Epidermal melanocyte (primary cell): Measurements from ENCODE around the gene ZRANB2.

ENCODE experiments used
- DNase-seq: peaks from one replicate; pipeline ENCODE4 v3.0.0; 2011; ENCODE audit warnings: low spot score; ENCODE audit not compliant: insufficient read length

Gene ZRANB2

DNA sequence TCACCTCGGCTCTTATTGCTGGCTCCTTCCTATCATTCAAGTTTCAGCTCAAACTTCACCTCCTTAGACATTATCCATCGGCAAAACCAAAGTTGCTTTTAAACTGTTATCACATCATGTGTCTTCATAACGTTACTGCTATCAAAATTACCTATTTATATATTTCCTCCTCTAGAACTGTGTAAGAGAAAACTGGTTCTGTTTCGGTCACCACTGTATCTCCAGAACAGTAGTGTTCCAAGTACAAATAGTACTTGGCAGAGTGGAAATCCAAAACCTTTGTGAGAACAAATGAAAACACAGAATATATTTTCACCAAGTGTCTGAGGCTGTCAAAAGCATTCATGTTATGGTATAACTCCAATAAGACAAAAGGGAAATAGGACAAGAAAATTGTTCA lies 9.1 kb downstream of the ZRANB2 start:
- DNase-seq: no peak

DNA sequence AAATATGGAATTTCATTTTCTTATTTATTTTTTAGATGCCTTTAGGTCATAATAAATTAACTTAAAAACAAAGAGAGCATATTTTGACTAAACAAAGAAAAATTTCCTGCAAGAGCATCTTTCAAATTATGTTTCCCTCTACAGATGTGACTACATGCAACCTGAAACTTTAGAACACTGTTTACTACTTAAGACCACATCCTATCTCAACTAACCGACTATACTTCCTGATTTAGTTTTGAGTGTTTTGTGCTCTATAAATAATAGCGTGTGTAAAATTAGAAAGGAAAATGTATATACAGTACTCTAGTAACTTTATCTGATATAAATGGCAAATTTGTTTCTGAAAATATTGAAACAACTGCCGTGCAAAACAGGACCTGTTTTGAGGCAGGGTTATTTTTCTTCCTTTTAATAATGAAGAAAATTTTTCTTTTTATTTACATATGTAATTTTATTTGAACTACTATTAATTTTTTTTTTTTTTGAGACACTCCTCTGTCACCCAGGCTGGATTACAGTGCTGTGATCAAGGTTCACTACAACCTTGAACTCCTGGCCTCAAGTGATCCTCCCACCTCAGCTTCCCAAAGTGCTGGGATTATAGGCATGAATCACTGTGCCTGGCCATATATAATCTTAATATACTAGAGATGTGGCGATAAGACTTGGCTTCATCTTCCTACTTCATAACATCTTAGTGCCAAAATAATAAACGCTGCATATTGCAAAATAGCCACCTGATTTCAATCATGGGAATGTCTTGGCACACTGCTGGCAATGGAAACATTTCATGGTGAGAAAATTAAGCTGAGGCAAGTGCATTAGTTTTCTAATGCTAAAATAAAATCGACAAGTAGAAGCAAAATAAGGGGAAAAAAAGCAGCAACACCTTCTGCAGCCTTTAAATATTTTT lies 12.3 kb downstream of the ZRANB2 start:
- DNase-seq: no peak

DNA sequence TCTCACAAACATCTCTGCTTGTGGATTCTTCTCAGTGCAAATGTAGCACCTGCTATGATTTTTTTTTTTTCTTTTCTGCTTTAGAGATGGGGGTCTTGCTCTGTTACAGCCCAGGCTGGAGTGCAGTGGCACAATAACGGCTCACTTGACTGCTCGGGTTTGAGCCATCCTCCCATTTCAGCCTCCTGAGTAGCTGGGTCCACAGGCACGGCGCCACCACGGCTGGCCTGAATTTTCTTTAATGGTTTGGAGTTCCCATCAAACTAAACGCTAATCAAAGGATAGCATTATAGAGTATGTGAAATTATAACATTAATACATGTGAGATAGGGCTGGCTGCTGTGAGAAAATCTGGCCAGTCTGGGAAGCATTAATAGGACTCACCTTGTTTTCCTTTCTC lies 26.0 kb downstream of the ZRANB2 start:
- DNase-seq: no peak

DNA sequence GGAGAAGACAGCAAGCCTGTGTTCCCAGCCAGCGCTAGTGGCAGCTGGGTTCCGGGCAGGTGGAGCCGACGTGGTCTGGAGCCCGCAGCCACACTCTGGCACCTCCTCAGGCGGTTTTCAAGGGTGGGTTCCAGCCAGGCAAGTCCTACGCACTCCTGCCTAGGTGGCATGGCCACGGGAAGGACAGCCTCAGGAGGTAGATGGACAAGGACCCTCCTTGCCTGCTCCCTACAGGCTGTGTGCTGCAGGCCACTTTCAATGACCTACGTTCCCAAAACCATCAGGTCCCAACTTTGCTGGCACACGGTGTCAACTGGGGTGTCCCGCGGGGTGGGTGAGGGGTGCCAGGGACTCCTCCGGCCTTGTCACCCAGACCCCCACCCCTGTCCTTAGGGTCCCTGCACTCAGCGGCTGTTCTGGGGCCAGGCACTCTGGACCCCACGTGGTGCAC lies 26.5 kb downstream of the ZRANB2 start:
- no peak for DNase-seq

DNA sequence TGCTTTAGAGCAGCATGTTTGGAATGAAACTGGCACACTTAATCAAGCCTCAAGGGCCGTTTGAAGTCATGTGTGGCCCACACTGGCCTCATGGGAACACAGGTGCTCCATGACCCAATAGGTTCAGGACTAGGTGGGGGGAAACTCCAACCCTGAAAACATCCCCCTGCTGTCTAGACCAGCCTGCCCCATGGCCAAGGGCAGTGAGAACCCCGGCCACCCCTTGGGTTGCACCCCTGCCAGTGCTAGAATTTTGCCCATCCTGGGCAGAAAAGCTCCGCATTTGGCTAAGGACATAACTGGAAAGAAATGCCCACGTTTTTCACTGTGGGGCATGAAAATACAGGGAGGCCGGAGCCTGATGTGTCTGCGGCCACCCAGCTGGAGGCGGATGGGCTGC lies 27.1 kb downstream of the ZRANB2 start:
- DNase-seq: no peak

DNA sequence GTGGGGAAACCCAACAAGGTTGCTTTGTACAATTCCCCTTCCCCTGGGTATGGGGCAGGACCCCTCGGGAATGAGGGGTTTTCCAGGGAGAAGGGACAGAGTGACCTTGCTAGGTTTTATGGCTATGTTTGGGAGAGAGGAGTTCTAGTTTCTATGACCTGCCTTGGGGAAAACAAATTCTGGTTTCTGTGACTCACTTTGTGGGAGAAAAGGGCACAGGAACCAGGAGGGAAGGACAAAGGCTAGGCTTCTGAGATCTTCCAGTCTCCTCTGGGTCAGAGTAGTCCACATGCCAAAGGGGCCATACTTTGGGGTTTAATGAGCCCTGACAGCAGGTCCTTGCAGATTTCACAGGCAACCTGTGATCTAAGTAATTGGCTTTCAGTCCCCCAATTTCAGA lies 27.7 kb downstream of the ZRANB2 start:
- DNase-seq: no peak

DNA sequence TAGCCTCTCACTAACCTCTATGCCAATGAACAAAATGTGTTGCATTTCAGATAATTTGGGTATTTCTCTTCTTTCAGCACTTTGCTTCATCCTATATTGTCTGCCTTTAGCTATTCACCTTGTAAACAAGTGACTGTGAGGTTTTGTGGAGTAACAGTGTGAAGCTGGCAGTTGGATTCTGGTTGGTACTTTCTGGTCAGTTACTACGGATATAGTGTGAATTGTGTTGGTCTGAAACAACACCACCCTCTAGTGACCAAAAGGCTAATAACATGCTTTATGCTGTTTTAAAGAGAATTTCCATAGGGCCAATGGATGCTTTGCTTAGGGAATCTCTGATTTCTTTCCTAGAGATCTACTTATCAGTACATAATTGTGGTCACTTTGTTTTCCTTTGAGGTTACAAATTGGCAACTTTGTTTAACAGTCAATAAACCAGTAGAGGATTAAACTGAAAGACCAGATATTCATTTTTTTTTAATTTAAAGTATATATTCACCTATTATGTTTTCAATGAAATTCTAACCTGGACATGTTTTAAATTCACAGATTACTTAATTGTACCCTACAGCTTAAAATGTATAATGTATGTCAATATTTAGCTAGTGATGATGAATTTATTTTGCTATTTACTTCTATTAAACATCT lies 30.8 kb downstream of the ZRANB2 start:
- DNase-seq: peak; percentile 84

DNA sequence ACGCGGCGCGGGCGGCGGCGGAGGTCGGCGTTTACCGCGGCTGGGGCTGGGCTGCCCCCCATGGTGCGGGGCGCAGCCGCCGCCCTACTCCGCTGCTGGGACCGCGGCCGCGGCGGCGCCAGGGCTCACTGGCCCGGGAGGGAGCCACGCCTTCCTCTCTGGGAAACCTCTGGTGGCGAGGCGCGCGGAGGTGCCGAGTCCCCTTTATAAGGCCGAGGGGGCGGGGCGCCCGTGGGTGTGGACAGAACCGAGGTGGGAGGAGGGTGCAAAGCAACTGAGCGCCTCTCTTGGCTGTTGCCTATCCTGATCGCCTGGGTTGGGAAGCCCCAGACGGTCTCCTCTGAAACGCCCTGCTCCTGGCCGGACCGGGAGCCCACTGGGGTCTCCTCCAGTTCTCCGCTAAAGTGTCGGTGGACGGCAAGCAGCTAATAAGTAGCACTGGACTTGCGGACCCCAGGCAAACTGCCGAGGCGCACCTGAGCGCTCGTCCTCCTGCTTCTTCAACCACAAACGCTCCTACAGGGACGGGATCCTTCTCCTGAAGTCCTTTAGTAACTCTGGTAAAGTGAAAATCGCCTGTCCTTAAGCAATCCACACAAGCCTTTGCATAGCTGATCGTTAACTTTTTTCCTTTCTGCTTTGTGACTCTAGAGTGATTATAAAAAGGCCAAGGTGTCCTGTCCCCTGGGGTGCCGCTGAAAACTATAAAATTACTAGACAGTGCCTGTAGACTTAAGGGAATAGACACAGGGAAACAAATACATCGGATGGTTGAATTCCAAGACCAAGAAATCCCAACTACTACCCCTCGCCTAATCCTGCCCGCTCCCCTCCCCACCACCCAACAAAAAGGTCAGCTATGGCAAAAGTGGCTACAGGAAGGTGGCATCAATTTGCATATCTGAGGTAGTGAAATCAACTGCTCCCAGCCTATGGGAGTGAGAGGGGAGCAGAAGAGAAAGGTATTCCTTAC lies 32.9 kb downstream of the ZRANB2 start, which contains the start of gene PTGER3:
Gene PTGER3 (minus strand): TSS at position 182 of the 973 bp plus-strand sequence. CDS start 239 bp downstream, outside the sequence.
- no peak for DNase-seq

DNA sequence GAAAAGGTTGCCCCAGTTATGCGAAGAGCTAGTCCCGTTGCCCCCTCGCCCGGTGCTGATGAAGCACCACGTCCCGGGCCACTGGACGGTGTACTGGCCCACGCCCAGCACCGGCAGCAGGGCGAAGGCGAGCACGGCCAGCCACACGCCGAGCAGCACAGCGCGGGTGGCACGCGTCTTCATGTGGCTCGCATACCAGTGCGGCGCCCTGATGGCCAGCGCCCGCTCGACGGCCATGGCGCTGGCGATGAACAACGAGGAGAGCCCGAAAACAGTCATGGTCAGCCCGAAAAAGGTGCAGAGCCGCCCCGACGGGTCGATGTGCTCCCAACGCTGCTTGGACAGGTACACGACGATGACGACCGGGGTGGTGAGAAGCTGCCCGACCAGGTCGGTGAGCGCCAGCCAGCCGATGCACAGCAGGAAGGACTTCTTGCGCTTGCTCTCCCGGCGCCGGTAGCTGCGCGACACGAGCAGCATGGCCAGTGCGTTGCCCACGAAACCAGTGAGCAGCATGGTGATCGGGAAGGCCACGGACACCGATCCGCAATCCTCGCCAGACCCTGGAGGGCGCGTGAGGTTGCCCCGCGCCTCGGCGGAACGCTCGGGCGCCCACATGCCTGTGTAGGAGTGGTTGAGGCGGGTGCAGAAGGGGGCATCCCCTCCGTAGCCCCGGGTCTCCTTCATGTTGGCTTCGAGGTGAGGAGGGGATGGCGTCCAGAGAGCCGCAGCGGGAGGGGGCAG lies 33.8 kb downstream of the ZRANB2 start:
- no peak for DNase-seq

DNA sequence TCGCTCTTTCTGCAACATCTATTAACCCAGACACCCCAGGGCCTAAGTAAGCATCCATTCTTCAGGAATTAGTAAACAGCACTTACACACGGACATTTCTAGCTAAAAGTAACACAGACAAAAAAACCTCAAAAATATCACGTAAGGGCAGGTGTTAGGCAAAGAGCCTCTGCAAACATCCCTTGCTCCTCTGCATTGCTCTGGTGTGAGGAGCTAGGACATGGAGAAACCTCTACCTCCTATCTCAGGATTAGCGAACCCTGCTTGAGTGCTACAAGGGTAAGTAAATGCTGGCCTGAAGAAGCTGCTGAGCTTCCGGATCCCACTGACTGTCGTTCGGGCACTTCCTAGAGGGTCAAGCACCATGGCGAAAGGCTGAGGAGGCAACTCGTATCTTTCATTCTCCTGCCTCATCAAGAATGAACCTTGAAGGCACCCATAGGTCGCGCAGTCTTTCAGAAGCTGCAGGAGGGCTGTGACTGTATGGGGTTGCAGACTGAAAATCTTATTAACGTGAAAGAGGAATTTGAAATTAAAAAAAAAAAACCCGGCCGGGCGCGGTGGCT lies 35.3 kb downstream of the ZRANB2 start:
- no peak for DNase-seq

DNA sequence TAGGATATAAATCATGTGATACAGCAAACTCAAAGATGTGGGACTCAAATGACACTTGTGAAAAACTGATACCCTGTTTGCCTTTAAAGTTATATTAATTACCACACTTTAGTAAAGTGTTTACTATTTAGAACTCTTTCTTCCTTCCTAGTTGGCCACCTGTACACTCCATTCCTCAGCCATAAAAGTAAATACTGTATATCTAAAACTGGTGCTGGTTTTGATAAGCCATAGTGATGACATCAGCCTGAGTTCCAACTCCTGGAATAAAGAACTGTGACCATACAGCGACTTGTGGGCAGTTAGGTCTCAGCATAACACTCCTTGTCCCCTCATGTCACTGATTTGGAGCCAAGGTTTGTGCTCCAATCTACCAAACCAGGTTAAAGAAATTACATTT lies 36.0 kb downstream of the ZRANB2 start:
- DNase-seq: no peak

DNA sequence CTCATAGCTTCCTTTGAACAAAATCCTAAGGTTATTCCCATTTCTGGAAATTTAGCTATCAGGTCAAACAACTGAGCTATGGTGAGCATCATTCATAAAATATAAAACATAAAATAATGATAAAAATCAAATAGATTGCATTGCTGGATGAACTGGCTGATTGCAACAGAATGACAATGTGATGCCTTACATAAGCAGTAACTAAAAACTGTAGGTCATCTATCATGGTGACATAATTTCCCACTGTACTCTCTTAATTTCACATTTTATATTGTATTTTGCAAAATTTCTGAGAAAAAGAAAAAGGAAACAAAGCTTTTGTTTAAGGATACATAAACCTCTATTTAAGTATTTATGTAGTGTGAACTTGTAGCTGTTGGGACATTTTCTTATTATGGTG lies 37.8 kb downstream of the ZRANB2 start:
- no peak for DNase-seq

DNA sequence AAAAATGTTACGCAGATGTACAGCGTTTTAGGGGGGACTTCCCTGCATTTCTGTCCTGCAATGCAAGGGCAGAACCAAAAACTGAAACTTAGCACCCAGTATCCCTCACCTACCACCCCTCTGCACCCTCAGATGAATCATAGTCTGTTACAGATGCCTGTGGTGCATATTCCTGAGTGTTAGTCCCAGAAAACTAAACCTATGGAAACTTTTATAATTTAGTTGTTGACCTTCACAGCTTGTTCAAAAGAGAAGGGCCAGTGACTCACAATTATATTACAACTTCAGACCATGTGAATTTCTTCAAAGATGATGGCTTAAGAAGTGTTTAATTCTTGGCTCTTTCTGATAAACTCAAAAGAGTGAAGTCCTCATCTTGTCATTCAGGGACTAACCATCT lies 39.0 kb downstream of the ZRANB2 start:
- DNase-seq: no peak

DNA sequence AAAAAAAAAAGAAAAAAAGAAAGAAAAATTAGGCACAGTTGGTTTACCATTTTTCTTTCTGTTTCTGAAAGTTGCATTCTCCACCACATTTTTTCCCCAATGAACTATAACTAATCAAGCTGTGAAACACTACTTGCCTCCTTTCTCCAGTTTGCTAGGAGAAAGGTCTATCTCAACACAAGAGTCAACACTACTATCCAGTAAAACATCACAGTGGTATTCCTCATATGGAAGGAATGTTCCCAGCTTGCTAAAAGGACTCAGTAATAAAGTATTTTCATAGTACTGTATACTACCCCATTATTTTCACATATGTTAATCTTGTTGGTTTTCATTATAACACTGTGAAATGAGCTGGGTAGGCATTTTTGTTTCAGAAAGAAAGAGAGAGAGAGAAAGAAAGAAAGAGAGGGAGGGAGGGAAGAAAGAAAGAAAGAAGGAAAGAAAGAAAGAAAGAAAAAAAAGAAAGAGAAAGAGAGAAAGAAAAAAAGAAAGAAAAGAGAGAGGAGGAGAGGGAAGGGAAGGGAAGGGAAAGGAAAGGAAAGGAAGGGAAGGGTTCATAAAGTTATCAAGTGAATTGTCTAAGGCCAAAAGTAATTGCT lies 41.1 kb downstream of the ZRANB2 start:
- DNase-seq: no peak

DNA sequence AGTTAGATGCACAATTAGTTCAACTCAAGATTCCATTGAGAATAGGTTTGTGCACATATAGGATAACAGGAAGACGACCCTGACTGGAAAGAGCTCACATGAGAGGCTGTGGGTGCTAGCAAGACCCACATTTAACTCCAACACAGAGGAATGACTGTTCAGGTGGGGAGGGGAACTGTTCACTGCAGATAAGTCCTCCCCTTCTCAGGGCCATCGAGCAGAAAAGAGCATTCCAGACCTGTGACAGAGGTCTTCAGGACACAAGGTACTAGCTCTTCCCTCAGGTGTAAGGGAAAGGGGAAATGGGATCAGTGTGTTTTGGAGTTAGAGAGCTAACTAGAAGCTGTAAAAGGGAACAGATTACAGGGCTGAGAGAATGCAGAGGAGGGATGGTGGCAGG lies 41.9 kb downstream of the ZRANB2 start:
- DNase-seq: no peak

DNA sequence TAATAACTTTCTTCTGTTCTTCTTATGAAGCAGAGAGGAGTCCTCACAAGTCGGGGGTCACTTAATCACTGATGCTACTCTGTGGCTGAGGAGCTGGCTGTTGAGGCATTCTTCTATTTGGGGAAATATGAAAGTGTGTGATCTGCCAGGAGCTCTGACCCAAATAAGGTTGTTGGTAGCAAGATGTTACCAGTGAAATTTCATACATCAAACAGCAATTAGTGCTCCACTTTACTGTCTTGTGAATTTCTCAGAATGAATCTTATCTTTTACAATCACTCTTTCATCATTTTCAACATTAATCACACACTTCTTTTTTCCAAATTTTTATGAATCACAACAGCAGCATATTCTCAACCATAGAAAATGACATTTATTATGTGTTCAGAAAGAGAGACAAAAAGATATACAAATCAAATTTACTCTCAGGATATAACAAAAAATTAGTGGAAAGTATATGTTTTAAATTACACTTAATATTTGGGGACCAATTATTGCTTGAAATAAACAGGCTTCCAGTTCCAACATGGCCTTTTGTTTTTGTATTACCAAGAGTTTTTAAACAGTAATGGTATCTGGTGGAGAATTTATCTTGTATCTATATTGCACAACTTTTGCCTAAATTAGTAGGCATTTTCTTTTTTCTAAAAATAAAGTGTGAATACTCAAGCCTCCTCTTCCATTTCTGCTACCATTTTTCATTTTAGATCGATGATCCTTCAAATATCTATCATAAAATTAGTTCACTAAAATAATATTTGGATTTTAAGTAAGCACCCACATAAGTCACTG lies 42.8 kb downstream of the ZRANB2 start:
- DNase-seq: no peak

DNA sequence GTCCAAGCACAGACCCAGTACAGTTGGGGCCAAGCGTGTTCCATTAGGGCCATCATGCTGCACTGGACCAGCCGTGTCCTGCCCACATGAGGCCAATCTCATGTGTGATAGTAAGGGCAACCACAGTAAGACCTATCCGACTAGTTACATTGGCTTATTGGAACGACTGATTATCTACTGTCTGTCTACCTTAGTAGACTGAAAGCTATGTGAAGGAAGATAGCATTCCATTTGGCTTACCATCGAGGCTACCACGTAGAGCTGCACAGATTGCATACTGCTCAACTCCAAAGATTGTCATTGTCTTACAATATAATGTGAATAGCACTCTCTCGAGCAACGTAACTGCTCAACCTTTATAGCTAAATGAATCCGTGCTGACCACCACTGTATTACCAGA lies 43.8 kb downstream of the ZRANB2 start:
- DNase-seq: no peak

DNA sequence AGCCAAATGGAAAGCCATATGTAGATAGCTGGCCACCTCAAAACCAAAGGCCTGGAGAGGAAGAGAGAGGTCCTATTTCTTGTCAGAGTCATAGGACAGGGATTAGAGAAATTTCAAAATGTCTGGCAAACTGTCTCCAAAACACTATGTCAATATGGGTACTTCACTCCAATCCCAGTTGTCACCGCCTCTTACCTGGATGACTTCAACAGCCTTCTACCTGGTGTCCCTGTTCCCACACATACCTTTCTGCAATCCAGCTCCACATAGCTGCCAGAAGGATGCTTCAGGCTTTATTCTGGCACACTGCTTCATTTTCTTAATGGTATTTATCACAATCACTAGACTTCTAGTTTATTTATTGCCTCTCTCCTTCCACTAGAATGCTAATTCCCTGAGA lies 47.7 kb downstream of the ZRANB2 start:
- DNase-seq: no peak

DNA sequence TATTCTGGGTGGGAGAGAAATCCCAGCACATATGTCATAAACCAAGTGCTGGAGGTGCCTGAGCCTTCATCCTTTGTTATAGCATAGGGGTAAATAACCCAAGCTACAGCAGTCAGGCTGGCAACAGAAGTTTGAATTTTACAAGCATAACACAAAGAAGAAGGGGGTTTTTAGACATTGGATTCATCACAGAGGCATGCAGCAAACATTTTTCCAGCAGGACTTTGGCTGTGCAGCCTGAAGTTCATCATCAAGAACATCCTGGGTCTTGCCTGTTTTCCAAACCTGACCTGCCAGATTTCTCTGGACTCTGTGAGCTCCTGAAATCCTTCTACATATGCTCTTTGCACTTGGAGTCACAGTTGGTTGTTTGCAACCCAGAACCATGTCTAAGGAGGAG lies 49.4 kb downstream of the ZRANB2 start:
- no peak for DNase-seq
